Muscle of back (tissue), 11 donors: ENCODE measurements around the gene NCKAP5. TPM values are rescaled to one million over a fixed set of nuclear protein-coding genes. Genes with fewer than 3 reads are reported as not detected.

Experiments
- DNase-seq, 3 donors: peaks; one replicate each; pipeline versions ENCODE4 v3.0.0 to v3.0.0-alpha.2; 2013
- polyA plus RNA-seq, 10 donors: library from polyadenylated mRNA; unstranded; fragments of 120-200 nt; gene quantifications; one replicate each; pipeline ENCODE4 v1.2.1, GENCODE V29; 2013; ENCODE audit not compliant: insufficient read length in 10 of 10

Gene NCKAP5
- polyA plus RNA-seq, 10 donors = 3.3 to 8.8 (median 6.7) TPM

GRCh38 chr2:133097666-133098065, 470.6 kb downstream of the NCKAP5 start:
- DNase-seq = no peak

- DNase-seq = no peak
Observed at GRCh38 chr2:133092571-133092970, 475.7 kb downstream of the NCKAP5 start.

GRCh38 chr2:133090358-133090757, 477.9 kb downstream of the NCKAP5 start:
- DNase-seq = no peak

- no peak for DNase-seq
Observed at GRCh38 chr2:133086176-133086575, 482.1 kb downstream of the NCKAP5 start.

GRCh38 chr2:133085646-133086045, 482.6 kb downstream of the NCKAP5 start:
- DNase-seq = no peak

GRCh38 chr2:133082034-133082433, 486.2 kb downstream of the NCKAP5 start:
- no peak for DNase-seq

GRCh38 chr2:133080822-133081221, 487.4 kb downstream of the NCKAP5 start:
- no peak for DNase-seq

- no peak for DNase-seq
Observed at GRCh38 chr2:133078667-133079411, 489.4 kb downstream of the NCKAP5 start.

- peak; percentile 29 to 71 (median 38) for DNase-seq
Observed at GRCh38 chr2:133077269-133077822, 490.9 kb downstream of the NCKAP5 start.

- no peak for DNase-seq
Observed at GRCh38 chr2:133072837-133073694, 495.2 kb downstream of the NCKAP5 start.

- DNase-seq = peak; percentile 21 to 64 (median 50)
Observed at GRCh38 chr2:133063775-133064174, 504.5 kb downstream of the NCKAP5 start.

GRCh38 chr2:133062931-133063665, 505.2 kb downstream of the NCKAP5 start:
- DNase-seq = peak in 1 of 3 donors; percentile 15

- no peak for DNase-seq
Observed at GRCh38 chr2:133061874-133062593, 506.2 kb downstream of the NCKAP5 start.

GRCh38 chr2:133054297-133054696, 514.0 kb downstream of the NCKAP5 start:
- DNase-seq = peak in 1 of 3 donors; percentile 21

- DNase-seq = no peak
Observed at GRCh38 chr2:133053541-133053940, 514.7 kb downstream of the NCKAP5 start.

GRCh38 chr2:133045787-133046186, 522.5 kb downstream of the NCKAP5 start:
- no peak for DNase-seq

GRCh38 chr2:133044556-133044955, 523.7 kb downstream of the NCKAP5 start:
- DNase-seq = no peak

- peak in 1 of 3 donors; percentile 9 for DNase-seq
Observed at GRCh38 chr2:133040170-133040569, 528.1 kb downstream of the NCKAP5 start.

- DNase-seq = no peak
Observed at GRCh38 chr2:133039531-133039930, 528.7 kb downstream of the NCKAP5 start.

GRCh38 chr2:133026536-133027177, 541.6 kb downstream of the NCKAP5 start:
- peak; percentile 2 to 16 (median 12) for DNase-seq

- DNase-seq = no peak
Observed at GRCh38 chr2:133025004-133025403, 543.3 kb downstream of the NCKAP5 start.
